ENCODE measurements around the gene C10orf90.

C10orf90 gene

GRCh38 chr10:126470991-126471390, 199.5 kb downstream of the C10orf90 start (continued):
- TF ChIP-seq KLF7 (tag by site-specific recombination; IDR thresholded peaks at IDR 0.05; ENCODE audit: borderline replicate concordance) (no peak), OVOL3 (tag by site-specific recombination; IDR thresholded peaks at IDR 0.05) (no peak), PBX3 (CRISPR knock-in tag; IDR thresholded peaks at IDR 0.05) (no peak)

GRCh38 chr10:126469692-126470091, 200.8 kb downstream of the C10orf90 start:
- TF ChIP-seq ZNF530 (tag by site-specific recombination; IDR thresholded peaks at IDR 0.05; ENCODE audit: low read depth), result no peak
- TF ChIP-seq ZFP69B (tag by site-specific recombination; IDR thresholded peaks at IDR 0.05), result no peak
- no peak for TF ChIP-seq ZSCAN18 (tag by site-specific recombination; IDR thresholded peaks at IDR 0.05)
- no peak for TF ChIP-seq ZNF488 (tag by site-specific recombination; IDR thresholded peaks at IDR 0.05)
- TF ChIP-seq ZFP3 (tag by site-specific recombination; IDR thresholded peaks at IDR 0.05; ENCODE audit: low read depth), result no peak
- no peak for TF ChIP-seq ZNF707 (tag by site-specific recombination; IDR thresholded peaks at IDR 0.05)
- no peak for TF ChIP-seq RBAK (tag by site-specific recombination; IDR thresholded peaks at IDR 0.05)
- no peak for TF ChIP-seq ZIC2 (tag by site-specific recombination; IDR thresholded peaks at IDR 0.05)
- TF ChIP-seq ZNF335 (tag by site-specific recombination; conservative IDR thresholded peaks at IDR 0.05), result no peak
- TF ChIP-seq GLIS1 (tag by site-specific recombination; IDR thresholded peaks at IDR 0.05), result no peak
- no peak for TF ChIP-seq ZNF274 (IDR thresholded peaks at IDR 0.05; ENCODE audit: low read length)
- TF ChIP-seq ZNF274 (tag by site-specific recombination; IDR thresholded peaks at IDR 0.05; ENCODE audit: borderline replicate concordance), result no peak
- TF ChIP-seq MZF1 (tag by site-specific recombination; IDR thresholded peaks at IDR 0.05; ENCODE audit: borderline replicate concordance), result no peak
- no peak for TF ChIP-seq BCL11B (tag by site-specific recombination; IDR thresholded peaks at IDR 0.05; ENCODE audit: low read depth)
- no peak for TF ChIP-seq ZNF26 (tag by site-specific recombination; IDR thresholded peaks at IDR 0.05)
- TF ChIP-seq ZNF10 (tag by site-specific recombination; IDR thresholded peaks at IDR 0.05), result no peak
- no peak for TF ChIP-seq ZNF266 (tag by site-specific recombination; IDR thresholded peaks at IDR 0.05; ENCODE audit: low read depth)
- TF ChIP-seq ZNF521 (tag by site-specific recombination; IDR thresholded peaks at IDR 0.05), result no peak
- Histone ChIP-seq H3K4me3 (ENCODE audit: low read depth, low read length) (no peak overlapping the region), H3K27ac (ENCODE audit: extremely low read depth, low read depth, low read length) (no peak overlapping the region), H3K36me3 (ENCODE audit: control insufficient read depth in 2 of 2, insufficient read depth in 1 of 2, low read length in 2 of 2) (no peaks in the 10 kb centered on the region), H3K4me1 (ENCODE audit: control insufficient read depth, insufficient read depth, low read length) (no peaks in the 10 kb centered on the region), H3K9me3 (ENCODE audit: control insufficient read depth, insufficient read depth, low read depth, low read length) (no peaks in the 10 kb centered on the region)
- CTCF ChIA-PET, result no interaction called here
- POLR2A ChIA-PET, result no interaction called here

Data from HEK293 (cell line).